TTC549 (cell line): ENCODE data around the gene OR2S2.
"Not testable (repeated sequence)": the region's sequence is repeated elsewhere in the genome, so short reads cannot be mapped to it uniquely, and the experiment has no call there.

Experiments
- FAIRE-seq: peaks from 2 replicates; lab custom pipeline; 2012; peaks lifted over from hg19 to GRCh38; lab: Jason Lieb, UNC

The OR2S2 gene

DNA sequence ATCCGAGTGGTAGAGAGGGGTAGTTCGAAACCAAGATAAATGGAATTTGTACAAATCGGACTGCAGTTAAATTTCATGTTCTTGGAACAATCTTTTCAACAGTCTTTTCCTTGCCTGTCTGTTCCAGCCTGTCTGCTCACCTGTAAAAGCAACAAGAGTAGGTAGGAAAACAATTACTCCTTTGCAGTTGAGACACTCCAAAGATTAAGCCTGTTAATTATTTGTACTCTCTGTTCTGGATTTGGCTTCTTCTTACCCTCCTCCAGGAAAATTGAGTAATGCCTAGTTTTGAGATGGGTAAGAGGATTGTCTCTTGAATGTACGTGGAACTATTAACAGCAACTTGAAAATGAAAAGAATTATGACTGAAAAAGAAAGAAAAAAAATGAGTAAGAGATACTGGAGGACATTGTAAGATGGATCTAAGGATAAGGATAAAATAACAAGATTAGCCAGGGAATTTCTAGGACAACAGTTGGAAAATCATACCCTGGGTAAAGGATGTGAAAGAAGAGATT is 24.3 kb downstream of the OR2S2 start:
- FAIRE-seq: no peak

DNA sequence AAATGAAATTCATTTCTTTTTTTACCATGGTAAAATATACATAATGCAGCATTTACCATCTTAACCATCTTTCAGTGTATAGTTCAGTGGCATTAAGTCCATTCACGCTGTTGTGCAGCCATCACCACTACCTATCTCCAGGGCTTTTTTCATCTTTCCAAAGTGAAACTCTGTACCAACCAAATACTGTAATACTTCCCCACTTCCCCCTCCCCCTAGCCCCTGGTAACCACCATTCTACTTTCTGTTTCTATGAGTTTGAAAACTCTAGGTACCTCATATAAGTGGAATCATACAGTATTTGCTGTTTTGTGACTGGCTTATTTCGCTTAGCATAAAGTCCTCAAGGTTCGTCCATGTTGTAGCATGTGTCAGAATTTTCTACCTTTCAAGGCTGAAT is 25.2 kb downstream of the OR2S2 start:
- FAIRE-seq: no peak

DNA sequence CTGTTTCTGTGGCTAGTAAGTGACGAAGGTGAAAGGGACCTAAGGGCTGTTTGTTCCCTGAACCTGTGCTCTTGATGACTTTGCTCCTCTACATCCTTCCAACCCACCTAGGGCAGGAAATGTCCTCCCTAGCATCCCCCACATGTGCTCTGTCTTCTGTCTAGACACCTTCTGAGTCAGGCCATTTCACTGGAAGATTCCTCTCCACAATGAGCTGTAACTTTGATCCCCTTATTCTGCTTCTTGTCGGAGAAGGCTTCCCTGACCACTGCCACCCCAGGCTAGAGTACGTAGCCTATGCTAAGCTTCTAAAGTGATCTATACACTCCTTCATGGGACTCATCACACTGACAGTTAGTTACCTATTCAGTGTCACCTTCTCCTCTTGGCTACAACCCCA is 27.0 kb downstream of the OR2S2 start:
- FAIRE-seq: no peak

DNA sequence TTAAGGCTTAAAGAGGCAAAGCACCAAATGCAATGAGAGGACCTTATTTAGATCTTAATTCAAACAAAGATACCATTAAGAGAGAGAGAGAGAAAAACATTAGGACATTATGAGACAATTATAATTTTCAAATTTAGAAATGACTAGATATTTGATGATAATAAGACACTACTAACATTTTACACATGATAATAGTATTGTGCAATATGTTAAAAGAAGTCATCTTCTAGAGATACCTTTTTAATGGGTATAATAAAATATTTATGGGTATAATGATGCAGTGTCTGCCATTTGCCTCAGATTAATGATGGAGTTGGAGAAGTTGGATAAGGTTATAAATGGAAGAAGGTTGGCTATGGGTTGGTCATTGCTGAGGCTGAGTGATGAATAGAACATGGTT is 27.4 kb downstream of the OR2S2 start:
- FAIRE-seq: no peak

DNA sequence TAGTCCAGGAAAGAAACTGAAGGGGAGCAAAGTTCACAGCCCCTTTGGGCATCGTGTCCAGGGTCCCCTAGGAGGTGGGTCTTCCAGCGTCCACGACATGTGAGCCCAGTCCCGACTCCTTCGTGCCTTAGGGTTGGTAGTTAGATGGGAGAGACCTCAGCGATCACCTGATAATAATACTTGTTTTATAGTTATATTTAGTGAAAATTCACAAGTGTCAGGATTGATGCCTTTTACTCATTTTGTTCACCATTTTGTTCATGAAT is 28.6 kb downstream of the OR2S2 start:
- FAIRE-seq: no peak

DNA sequence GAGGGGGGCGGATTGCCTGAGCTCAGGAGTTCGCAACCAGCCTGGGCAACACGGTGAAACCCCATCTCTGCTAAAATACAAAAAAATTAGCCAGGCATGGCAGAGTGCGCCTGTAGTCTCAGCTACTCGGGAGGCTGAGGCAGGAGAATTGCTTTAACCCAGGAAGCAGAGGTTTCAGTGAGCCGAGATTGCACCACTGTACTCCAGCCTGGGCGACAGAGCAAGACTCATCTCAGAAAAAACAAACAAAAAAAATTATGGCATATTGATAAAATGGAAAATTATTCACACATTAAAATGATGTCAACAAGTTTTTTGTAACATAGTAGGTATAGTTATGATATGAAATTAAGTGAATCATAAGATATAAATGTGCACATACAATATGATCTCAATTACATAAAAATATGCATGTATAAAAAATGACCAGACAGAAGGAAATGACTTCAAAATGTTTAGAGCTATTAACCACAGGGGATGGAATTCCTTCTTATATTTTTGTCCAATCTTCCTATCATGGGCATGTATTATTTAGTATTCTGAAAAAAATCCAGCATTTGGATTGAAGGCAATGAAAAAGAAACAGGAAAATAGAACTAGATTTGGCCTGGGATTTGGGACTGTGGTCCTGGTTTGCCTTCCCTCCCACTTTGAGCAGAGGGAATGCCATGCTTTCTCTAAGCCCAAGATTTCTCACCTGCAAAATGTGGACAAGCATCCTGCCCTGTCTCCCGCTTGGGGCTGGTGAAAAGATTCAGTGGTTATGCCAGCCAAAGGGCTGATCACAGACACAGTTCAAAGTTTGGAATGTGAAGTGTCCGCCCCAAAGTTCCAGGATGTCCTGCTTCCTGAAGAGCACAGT is 29.1 kb downstream of the OR2S2 start:
- FAIRE-seq: no peak

DNA sequence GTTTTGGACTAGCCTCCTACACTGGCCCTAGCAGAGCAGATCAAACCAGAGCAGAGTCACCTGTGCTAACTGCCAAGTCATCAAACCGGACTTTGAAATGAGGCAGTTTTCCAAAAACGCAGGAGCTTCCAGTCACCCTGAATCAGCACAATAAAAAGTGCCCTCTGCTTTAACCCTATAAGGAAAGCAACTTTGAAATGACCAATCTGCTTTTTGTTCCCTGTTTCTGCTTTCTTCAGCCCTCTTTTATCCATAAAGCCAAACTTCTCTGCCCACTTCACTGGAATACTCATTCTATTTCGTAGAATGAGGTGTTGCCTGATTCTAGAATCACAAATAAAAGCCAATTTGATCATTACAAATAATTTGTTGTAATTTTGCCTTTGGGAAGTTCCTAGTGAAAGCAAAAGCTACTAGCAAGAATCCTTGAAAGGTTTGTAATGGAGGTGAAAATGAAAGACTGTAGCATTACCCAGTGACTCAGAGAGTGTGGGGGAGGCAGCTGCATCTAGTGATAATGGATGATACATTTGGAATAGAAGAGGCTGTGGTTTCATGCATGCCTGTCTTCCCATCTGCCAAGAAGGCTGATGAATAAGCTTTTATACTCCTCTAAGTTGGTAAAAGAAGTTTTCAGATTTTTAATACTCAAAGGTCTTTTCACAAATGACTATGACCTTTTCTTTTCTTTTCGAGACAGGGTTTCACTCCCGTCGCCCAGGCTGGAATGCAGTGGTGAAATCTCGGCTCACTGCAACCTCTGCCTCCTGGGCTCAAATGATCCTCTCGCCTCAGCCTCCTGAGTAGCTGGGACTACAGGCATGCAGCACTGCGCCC is 33.8 kb downstream of the OR2S2 start:
- no peak for FAIRE-seq

DNA sequence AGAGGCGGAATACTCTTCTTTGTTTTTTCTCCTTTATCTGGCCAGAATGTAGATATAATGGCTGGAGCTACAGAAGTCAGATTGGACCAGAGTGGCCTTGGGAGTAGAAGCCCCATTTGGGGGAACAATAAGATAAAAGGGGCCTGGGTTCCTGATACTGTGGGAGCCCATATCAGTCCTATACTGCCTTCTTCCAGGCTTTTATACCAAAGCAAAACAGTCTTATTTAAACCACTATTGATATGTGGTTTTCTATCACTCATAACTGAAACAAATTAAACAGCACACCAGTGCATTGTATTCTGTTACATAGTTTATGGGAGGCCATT is 34.4 kb downstream of the OR2S2 start:
- FAIRE-seq: no peak

DNA sequence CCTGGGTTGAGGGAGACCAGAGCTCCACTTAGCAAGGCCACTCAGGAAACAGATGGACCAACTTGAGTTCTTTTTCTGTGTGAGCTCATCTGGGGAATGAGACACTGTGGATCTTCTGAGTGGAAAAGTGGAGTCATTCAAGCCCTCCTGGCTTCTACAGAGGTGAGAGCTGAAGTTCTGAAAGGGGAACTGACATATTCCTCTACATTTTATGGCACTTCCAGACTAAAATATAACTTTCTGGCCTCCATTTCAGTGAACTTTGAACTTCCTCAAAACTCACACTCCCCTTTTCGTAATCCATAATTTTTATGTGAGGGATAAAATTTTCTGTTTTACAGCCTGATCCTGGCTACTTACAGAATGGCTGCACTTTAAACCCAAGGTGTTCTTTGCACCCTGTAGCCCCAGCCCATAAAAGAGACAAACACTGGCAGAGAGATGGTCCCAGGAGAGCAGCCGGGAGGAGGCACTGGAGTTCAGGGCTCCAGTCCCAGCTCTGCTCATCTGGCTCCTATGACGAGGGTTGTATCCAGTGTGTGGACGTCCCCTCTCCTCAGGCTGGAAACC is 37.8 kb downstream of the OR2S2 start:
- FAIRE-seq: no peak

DNA sequence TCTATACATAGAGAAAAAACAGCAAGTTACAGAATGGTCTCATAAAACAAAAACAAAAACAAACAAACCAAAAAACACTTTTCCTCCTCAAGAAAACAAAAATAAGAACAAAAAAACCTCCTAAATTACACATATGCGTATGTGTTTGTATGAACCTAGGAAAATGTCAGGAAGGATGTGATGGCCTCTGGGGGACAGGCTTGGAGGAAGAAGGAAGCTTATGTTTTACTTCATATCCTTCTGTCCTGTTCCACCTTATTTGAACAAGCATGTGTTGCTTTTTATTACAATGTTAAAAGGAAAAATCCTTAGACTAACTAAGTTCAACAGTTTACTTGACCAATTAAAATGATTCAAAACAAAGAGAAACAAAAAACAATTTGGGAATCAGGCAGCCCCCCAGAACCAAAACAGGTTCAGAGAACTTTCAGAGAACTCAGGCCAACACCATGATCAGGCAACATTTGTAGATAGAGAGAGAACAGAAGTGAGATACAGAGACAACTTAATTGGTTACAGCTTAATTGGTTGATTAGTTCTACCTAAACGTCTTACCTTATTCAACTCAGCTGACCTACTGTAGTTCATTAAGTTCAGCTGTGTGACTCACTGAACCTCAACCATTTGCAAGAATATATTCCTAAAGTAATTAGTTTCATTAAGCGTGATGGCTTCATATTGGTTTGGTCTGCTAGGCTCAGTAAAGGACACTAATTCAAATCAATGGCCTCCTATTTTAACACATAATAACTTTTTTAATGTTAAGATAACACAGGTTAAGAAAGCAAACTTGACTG is 38.5 kb downstream of the OR2S2 start:
- FAIRE-seq: no peak

DNA sequence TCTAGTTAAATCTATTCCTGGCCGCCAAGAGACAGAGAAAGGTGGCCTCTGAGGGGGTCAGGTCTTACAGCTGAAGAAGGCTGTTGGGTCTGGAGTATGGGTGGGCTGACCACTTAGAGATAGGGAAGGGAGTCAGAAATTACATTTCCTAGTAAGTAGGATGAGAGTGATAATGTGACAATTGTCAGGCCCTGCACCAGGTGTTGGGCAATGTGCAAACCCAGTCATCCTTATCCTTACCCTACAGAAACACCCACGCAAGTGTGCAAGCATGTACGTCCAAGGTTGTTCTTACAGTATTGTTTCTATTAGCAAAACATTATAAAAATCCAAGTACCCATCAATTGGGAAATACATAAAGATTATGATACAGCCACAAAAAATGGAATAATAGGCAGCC is 39.2 kb downstream of the OR2S2 start:
- FAIRE-seq: no peak

DNA sequence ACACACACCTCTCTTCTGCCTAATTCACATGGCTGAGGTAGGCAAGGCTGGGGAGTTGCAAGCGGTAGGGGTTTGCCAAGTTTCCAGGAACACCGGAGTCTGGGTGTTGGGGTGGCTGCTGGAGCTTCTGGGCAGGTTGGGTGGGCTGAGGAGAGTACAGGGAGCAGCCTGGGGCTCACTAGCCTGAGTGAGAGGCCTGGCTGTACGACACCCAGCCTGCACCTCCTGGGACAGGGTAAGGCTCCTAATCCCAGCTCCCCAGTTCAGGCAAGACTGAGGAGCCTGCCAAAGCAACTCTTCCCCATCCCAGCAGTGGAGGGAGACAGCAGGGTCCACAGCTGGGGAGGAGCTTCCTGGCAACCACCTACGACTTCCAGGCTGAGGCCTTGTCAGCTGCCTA is 40.7 kb downstream of the OR2S2 start:
- FAIRE-seq: no peak

DNA sequence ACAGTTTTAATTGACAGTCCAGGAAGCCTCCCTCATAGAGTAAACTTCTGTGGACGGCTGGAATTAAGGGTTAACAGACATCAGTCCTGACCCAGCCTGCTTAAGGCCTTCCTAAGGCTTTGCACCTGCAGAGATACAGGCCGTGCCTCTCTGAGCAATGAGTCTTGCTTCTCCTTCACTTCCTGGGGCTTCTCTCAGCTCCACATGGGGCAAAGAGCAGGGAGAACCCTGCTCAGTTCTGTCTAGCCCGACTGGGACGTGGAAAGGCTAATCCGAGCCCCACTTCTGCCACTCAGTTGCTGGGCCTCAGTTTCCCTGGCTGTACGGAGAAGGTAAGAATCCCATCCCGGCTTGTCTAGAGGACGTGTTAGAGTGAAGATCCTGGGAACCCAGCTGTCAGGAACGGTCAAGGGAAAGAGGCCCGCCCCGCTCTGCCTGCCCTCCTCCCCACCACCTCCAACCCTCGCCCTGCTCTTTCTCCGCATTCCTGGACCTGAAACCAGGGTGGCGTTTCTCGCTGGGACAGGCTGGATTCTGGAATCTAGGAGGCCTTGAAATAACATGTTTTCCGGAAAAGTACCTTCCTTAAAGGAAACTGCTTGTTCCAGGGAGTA is 42.2 kb downstream of the OR2S2 start:
- FAIRE-seq: no peak

DNA sequence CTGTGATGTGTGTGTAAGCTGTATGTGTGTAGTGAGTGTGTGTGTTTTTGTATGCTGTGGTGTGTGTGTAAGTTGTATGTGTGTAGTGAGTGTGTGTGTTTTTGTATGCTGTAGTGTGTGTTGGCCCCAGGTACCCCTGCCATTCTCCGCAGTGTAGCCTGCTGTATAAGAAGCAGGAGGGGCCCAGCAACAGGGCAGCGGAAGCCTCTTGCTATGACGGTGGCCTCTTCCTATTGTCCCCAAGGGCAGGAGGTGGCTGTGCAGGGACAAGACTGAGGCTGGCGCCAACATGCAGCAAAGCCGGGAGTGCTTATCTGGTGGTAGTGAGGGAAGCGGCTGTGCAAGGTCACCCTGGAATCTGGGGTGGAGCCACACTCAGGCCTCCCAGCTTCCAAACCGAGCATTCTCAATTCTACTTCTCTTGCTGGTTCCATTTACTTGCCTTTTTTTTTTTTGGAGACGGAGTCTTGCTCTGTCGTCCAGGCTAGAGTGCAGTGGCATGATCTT is 43.6 kb downstream of the OR2S2 start:
- no peak for FAIRE-seq

DNA sequence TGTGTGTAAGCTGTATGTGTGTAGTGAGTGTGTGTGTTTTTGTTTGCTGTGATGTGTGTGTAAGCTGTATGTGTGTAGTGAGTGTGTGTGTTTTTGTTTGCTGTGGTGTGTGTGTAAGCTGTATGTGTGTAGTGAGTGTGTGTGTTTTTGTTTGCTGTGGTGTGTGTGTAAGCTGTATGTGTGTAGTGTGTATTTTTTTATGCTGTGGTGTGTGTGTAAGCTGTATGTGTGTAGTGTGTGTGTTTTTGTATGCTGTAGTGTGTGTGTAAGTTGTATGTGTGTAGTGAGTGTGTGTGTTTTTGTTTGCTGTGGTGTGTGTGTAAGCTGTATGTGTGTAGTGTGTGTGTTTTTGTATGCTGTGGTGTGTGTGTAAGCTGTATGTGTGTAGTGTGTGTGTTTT is 44.5 kb downstream of the OR2S2 start:
- FAIRE-seq: not testable (repeated sequence)

DNA sequence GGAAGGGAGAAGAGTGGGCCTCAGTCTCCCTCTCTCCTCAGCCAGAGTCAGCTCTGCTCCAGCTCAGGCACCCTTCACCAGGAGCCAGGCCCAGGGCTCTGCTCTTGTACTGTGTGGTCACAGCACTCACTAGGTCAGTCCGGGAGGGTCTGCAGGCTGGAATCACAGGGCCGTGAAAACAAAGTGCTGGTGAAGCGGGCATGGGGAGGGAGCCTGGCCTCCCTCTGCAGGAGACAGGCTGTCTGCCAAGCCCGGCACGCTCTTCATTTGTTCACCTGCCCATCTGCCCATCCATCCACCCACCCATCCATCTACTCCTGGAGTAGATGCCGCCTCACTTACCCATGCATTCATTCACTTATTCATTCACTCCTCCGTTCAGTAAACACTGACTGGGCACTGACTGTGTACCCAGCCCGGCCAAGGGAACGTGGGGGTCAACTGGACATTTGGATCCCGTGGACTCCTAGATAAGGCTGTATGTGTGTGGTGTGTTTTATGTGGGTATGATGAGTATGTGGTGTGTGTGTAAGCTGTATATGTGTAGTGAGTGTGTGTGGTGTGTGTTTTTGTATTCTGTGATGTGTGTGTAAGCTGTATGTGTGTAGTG is 45.1 kb downstream of the OR2S2 start:
- no peak for FAIRE-seq

DNA sequence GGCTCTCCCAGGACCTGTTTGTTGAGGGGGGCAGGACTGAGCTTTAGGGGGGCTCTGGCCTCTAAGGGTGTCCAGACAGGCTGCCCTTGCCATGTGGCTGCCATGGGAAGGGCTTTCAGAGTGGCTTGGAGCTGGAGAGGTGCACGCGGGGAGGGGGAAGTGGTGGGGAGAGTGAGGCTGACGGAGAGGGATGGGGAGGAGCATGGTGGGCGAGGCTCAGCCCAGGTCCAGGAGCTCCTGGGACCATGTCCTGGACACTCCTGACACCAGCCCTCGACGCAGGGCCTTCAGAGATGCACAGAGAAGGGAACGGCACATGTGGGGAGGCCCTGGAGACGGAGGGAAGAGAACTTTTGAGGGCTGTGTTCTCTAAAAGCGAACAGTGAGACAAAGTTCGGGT is 46.3 kb downstream of the OR2S2 start:
- no peak for FAIRE-seq

DNA sequence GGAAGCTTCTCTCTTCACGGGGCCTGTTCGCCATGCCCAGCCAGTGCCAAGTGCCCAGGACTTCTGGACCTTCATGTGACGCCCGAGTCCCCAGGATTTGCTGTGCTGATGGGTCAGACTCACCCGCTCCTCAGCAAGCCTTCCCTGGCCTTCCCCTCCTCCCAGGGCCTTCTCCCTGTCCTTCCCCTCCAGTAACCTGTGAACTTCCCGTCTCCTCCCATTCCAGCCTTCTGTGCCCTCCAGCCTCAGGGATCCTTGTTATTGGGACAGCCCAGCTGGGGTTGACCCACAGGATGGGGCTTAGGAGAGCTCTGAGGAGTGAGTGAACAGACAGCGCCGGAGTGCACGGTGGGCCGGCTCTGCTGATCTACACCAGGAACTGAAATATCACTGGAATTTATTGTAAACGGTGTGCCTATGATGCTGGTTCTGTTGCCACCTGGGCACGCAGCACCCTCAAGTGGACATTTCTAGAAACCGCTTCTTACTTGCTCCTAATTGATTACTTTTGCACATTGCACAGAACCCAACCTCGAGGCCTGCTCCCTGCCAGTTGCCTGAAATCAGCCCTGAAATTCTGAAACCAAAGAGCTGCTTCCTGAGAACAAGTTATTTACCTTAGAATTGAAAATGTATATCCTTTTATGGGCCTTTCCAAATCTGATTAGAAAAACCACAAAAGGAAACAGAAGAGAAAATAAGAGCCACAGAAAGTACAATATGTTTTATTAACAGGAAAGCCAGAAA is 47.2 kb downstream of the OR2S2 start:
- FAIRE-seq: no peak

DNA sequence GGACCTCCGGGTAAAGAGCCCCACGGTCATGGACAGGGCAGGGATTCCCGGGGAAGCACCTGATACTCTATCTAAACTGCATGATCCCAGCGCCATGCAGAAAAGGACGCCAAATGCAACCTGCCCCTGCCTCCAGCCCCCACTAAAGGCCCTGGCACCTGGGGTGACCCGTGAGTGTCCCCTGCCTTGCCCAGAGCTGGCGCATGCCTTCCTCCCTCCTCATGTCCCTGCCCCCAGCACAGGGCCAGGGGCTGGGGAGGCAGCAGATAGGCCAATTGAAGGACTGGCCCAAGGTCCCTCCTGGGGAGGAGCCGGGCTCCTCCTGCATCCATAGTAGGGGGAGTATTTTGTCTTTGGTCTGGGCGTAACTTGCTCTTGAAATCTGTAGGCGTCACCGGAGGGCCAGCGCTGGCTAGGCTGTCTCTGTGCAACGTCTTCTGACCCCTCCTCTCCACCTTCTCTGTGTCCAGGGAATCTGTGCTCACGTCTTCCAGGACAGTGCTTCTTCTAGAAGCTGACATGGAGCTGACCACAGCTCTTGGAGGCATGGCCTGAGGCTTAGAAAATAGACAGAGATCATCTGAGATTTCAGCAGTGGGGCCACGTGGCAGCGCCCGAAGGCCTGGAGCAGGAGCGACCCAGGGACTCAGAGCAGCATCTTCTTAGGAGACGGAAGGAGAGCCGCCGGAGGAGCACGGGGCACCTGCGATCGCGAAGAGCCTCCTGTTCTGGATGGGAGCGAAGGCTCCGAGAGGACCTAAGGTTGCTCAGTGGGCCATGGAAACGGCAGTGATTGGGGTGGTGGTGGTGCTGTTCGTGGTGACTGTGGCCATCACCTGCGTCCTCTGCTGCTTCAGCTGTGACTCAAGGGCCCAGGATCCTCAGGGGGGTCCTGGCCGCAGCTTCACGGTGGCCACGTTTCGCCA is 48.0 kb downstream of the OR2S2 start:
- no peak for FAIRE-seq

DNA sequence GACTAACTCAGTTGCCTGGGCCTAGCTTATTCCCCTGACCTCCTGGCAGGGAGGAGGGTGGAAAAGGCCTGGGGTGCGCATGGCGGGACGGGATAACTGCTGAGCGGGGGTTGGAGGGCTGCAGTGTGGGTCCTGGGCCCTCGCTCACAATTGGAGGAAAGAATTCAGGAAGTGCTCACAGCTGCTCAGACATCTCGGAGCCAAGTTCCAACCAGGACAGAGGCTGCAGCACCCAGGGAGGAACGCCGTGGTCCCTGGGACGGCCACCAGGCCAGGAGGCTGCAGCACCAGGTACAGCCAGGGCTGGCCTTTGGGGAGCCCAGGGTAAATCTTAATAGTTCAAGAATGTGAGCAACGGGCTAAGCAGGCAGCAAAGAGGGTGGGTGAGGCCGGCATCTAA is 48.7 kb downstream of the OR2S2 start, which contains the start of gene SPAAR:
TSS of gene SPAAR (plus strand) at position 217 of the 400 bp plus-strand sequence. CDS start 974 bp downstream, outside the sequence.
- FAIRE-seq: no peak
